ENCODE results near the gene NKX6-1. TPM values are rescaled to one million over a fixed set of nuclear protein-coding genes. Genes with fewer than 3 reads are reported as not detected.

NKX6-1 gene
- total RNA-seq = not detected in 2 replicates

DNA sequence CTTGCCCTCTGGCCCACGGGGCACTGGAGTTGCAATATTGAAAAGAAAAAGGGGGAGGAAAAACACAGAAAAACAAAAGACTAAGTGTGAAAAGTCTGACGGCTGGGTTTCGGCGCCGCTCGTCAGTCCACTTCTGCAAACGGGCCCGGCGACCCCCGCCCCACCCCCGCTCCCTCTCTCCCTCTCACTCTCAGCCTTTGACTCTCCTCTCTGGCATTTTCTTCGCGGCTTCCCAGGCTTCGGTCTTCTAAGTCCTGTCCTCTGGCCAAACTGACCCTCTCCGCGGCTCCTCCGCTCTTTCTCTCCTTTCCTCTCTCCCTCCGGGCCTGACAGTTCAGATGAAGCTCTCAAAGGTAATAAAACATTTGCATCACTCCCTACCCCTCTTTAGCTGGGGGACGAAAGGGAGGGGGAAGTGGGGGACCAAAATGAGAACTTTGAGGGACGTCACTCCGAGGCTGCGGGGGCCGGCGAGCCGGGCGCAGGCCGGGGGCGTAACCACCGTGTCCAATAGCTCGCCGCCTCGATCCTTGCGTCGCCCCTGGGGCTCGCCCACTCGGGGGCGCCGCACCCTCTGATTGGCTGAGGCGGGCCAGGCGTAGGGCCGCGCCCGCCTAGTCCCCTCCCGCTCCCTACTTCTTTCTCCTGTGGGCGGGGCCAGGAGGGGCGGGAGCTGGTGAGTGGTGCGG lies at the start of gene NKX6-1:
TSS of gene NKX6-1 (minus strand) at position 358 of the 689 bp plus-strand sequence. CDS start 1,064 bp downstream, outside the sequence.
- DNase-seq (ENCODE audit: low read depth in 2 of 2) = peak; percentile 30 to 71

DNA sequence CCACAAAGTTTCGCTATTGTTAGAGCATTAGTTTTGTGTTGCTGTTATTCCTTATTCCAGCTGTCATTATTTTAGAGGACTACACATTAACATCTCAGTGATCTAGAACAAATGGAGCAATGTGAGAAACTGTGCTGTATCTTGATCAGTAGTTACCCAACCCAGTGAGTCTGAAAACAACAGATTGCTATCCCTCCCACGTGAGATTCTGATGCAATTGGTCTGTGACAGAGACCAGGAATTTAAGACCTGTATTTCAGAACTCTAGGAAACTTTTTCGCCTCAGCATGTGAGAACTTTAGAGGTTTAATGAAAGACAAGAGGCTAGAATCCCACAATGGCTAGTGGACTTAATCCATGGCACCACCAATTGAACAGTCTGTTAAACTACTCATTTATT lies 48.1 kb upstream of the NKX6-1 start:
- no peak for DNase-seq (ENCODE audit: low read depth in 2 of 2)

- no peak for DNase-seq (ENCODE audit: low read depth in 2 of 2)
These were observed 46.0 kb upstream of the NKX6-1 start for GRCh38 chr4:84545093-84545492.

- no peak for DNase-seq (ENCODE audit: low read depth in 2 of 2)
These were observed 36.8 kb upstream of the NKX6-1 start for GRCh38 chr4:84535901-84536300.

DNA sequence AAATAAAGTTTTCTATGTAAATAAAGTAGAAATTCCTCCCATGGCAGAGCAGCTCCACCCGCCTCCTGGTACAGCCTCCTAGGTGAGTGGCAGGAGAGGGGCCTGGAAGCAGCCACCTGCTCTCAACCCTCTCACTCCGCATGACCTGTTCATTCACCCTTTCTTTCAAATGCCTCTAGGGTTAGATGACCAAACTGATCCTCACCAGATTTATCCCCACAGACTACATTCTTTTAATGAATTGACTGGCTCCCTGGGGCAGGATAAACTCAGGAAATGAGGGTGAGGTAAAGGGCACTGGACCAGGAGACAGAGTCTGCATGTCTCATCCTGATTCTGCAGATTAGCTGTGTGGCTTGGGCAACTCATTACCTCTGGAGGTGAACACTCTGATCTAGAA lies 32.6 kb upstream of the NKX6-1 start:
- no peak for DNase-seq (ENCODE audit: low read depth in 2 of 2)

DNA sequence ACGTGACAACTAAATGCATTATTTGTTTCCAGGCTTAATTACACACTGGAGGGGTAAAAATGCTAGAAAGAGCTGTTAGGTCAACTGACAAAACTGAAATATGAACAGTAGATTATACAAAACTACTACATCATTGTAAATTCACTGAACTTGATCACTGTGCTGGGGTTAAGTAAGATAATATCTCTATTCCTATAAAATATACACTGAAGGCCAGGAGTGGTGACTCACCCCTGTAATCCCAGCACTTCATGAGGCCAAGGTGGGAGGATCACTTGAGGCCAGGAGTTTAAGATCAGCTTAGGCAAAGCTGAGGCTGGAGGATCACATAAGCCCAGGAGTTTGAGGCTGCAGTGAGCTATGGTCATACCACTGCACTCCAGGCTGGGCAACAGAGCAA lies 31.8 kb upstream of the NKX6-1 start:
- no peak for DNase-seq (ENCODE audit: low read depth in 2 of 2)

GRCh38 chr4:84530454-84530853 lies 31.4 kb upstream of the NKX6-1 start:
- no peak for DNase-seq (ENCODE audit: low read depth in 2 of 2)

- peak; percentile 7 to 21 for DNase-seq (ENCODE audit: low read depth in 2 of 2)
These were observed 30.2 kb upstream of the NKX6-1 start for GRCh38 chr4:84529169-84529751.

- no peak for DNase-seq (ENCODE audit: low read depth in 2 of 2)
These were observed 28.3 kb upstream of the NKX6-1 start for GRCh38 chr4:84527391-84527790.

- no peak for DNase-seq (ENCODE audit: low read depth in 2 of 2)
These were observed 16.0 kb upstream of the NKX6-1 start for GRCh38 chr4:84515075-84515474.

DNA sequence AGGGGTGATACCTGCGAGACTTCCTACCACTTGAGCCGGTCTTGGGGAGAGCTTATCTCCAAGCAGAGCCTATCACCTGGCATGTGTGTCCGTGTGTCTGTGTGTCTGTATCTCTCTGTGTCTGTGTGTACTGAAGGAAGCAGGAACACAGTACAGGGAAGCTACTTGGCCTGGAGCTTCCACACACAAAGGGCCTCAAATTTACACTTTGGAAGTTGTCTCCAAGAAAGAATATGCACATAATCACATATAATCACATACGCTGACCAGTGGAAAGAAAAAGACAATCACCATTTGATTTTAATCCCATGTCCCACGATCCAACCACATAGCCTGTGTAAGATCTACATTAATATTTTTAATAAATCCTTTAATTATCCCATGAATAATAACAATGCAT lies 13.2 kb upstream of the NKX6-1 start:
- DNase-seq (ENCODE audit: low read depth in 2 of 2) = no peak

- no peak for DNase-seq (ENCODE audit: low read depth in 2 of 2)
These were observed 12.6 kb upstream of the NKX6-1 start for GRCh38 chr4:84511703-84512102.

- DNase-seq (ENCODE audit: low read depth in 2 of 2) = no peak
These were observed 8.8 kb upstream of the NKX6-1 start for GRCh38 chr4:84507941-84508340.

GRCh38 chr4:84504821-84505220 lies 5.7 kb upstream of the NKX6-1 start:
- no peak for DNase-seq (ENCODE audit: low read depth in 2 of 2)

DNA sequence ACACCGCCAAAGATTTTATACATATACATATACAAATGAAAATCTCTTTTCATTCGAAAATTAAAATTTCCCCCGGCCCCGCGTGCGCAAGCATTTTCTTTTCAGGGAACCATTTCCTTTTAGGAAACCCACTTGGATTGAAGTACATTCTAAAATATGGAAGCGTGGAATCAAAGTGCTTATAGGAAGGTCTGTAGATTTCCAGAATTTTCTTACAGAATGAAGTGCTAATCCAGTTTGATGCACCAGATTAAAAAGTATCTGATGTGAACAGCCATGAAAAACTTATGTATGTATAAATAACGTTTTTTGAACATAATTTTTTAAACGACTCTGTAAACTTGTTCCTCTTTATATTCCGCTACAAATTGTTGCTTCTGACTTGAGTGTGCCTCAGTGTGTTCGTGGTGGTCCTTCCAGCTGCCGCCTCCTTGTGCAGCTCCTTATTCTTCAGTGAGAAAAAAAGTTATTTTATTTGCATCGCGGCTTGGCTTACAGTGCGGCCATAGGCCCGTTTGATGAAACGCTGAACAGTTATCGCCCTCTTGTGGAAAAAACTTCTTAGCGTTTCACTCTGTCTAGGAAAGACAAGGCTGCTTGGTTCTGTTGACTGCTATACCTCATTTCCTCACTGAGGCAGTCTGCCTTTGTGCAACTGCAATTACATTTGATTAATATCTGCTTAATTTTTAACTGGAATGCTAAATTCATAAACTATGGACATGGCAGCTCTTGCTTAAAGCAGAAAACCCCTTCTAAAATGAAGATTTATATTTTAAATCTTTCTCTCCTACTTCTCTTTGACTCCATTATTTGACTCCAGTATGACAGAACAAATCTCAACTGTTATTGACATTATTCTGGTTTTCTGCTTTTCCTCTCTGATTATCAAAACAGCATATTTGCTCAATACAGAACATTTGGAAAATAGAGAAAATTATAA lies 4.7 kb upstream of the NKX6-1 start:
- DNase-seq (ENCODE audit: low read depth in 2 of 2) = peak; percentile 47 to 74

GRCh38 chr4:84502955-84503373 lies 3.9 kb upstream of the NKX6-1 start:
- no peak for DNase-seq (ENCODE audit: low read depth in 2 of 2)

GRCh38 chr4:84502333-84502954 lies 3.4 kb upstream of the NKX6-1 start:
- DNase-seq (ENCODE audit: low read depth in 2 of 2) = no peak

DNA sequence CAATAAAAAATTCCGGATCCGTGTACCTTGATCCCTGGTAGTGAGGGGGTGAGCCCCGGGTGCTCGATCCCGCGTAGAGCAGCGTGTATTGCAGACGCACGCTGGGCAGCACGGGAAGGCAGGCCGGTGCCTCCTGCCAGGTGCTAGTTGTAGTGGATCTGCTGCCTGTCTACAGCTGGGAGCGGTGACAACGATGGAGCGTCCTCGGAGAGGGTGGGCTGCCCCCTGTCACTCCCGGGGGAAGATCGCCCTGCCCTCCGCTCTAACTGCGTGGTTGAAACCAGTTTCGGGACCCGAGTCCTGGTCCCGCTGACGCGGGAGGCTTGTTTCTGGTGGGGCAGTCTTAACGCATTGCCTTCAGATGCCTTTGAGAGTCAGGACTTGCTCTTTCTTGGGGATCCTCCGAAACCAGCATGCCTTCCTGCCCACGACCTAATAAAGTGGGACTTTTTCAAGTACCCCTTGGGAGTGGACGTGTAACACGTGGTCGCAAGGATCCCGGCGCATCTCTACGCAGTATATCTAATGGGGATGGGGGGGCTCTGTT lies 2.7 kb upstream of the NKX6-1 start:
- DNase-seq (ENCODE audit: low read depth in 2 of 2) = no peak

GRCh38 chr4:84501202-84501503 lies 2.1 kb upstream of the NKX6-1 start:
- DNase-seq (ENCODE audit: low read depth in 2 of 2) = no peak

DNA sequence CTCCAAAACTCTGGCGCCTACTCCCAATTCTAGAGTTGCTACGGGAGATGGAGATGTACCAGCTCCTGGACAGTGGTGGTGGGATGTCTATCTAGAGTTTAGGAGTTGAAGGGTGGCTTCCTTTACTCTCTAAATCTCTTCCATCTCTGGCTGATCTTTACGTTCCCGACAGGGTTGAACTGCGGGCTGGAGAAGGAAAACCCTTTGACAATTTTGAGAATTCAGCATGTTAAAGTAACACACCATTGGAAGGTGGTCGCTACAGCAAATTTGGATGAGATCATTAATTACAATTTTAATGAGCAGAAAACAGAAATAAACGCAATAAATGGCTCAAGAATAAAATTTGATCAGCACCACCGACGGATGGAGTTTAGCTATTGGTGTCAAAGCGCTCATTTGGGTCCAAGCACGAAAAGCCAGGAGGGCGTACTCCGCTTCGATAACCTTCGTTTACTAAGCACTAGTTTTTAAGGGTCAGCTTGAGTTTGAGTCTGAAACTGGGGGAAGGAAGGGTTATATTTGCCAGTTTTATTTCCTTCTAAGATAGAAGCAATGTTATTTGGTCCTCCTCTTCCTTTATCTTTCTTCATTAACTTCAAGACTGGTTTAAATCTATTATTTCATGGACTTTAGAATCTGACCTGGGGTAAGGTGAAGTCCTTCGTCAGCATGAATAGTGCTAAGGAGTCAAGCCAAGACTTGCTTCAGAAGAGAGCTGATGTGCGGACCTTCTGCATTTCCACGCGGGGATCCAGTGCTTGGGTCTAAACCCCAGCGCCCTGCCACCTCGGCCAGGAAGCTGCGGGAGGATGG lies 1.5 kb upstream of the NKX6-1 start:
- no peak for DNase-seq (ENCODE audit: low read depth in 2 of 2)

DNA sequence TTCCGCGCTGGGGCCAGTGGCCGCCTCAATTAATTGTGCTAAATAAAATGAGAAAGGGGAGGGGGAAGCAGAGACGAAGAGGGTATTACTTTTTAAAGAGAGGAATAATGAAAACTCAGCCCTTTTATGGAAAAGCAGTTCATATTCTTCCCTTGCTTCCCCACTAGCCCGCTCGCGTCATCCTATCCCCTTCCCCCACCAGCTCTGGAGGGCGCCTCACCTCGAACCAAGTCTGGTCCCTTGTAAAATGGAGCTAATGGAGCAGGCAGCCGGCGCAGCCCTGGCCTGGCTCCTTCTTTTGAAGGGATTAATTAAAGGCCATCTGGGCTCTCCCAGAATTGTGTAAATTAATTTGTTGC lies 511 bp upstream of the NKX6-1 start:
- no peak for DNase-seq (ENCODE audit: low read depth in 2 of 2)

Data from dermis microvascular lymphatic vessel endothelial cell (primary cell).